ENCODE data around the gene TRPC4AP.

Gene TRPC4AP

DNA sequence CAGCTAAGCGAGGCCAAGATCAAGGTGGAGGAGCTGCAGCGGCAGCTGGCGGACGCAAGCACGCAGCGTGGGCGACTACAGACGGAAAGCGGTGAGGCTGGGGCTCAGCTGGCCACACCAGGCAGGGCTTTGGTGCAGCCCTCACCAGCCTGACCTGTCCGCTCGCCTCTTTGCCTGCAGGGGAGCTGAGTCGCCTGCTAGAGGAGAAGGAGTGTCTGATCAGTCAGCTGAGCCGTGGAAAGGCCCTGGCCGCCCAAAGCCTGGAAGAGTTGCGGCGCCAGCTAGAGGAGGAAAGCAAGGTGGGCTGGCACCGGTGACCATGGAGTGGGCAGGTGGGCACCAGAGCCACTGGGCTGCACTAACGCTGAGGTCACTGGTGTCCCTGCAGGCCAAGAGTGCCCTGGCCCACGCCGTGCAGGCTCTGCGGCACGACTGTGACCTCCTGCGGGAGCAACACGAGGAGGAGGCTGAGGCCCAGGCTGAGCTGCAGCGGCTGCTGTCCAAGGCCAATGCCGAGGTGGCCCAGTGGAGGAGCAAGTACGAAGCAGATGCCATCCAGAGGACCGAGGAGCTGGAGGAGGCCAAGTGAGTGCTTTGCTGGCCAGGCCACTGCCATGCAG, 94.2 kb downstream of the TRPC4AP start:
- no peak for DNase-seq

DNA sequence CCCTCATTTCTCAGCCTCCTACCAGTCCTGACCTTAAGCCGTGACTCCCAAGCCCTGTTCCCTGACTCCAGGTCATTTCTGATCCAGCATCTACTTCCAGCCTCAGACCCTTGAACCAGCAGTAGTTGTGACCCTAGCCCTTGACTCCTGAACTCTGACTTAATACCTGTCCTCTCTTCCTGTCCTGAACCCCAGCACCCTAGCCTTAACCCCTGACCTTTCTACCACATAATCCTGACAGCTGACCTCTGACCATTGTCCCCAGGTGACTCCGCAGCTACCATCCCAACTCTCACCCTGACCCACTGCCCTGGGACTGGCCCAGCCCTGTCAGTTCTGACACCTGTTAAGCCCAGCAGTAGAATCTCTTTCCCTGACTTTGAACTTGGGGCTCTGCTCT, 94.8 kb downstream of the TRPC4AP start:
- no peak for DNase-seq

DNA sequence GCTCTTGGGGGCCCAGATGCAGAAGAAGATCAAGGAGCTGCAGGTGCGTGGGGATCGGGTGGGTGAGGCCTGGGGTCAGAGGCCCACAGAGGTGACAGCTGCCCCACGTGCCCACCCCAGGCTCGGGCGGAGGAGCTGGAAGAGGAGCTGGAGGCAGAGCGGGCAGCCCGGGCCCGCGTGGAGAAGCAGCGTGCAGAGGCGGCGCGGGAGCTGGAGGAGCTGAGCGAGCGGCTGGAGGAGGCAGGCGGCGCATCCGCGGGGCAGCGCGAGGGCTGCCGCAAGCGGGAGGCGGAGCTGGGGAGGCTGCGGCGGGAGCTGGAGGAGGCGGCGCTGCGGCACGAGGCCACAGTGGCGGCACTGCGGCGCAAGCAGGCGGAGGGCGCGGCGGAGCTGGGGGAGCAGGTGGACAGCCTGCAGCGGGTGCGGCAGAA, 95.5 kb downstream of the TRPC4AP start:
- DNase-seq = no peak

DNA sequence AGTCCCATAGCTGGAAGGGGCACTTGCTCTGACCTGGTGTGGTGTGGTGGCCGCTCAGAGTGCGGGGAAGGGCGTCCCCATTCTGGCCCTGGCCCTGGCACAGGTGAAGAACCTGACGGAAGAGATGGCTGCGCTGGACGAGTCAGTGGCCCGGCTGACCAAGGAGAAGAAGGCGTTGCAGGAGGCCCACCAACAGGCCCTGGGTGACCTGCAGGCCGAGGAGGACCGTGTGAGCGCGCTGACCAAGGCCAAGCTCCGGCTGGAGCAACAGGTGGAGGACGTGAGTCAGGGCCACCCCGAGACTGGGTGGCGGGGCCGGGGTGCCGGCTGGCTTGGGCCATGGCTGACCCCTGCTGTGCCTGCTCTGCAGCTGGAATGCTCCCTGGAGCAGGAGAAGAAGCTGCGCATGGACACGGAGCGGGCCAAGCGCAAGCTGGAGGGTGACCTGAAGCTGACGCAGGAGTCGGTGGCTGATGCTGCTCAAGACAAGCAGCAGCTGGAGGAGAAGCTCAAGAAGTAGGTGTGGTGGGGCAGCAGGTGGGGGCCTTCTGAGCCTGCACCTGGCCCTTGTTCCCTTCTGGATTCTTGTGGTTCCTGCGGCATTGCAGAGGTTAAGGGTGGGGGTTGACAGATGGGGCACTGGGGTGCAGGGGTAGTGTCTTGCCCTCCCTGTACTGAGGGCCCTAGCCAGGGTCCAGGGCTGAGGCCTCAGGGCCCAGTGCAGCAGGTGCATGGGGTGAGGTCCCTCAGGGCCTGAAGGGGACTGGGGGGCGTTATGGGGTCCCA, 96.2 kb downstream of the TRPC4AP start:
- no peak for DNase-seq

DNA sequence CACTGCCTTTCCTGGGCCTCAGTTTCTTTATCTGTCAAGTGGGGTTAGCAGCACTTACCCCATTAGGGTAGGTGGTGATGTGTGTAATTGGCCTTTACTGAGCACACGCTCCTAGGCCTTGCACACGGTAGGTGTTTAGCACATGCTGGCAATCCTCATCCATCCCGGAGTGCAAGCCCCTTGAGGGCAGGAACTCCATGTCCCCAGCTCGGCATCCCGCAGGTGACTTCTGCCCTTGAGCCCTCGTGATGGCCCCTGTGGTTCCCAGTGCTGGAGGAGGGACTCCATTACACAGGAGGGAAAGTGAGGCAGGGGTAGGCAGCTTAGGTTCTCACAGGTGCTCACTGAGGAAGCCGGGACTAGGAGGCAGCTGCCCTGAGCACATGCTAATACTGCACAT, 96.9 kb downstream of the TRPC4AP start:
- DNase-seq = no peak

DNA sequence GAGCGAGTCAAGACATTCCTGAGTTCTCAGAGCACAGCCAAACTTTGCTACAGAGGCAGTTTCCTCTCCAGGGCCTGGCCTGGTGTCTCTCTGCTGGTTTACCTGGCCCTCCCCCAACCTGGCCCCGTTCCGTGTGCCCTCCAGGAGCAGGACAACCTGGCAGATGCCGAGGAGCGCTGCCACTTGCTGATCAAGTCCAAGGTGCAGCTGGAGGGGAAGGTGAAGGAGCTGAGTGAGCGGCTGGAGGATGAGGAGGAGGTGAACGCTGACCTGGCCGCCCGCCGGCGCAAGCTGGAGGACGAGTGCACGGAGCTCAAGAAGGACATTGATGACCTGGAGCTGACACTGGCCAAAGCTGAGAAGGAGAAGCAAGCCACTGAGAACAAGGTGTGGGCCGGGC, 97.4 kb downstream of the TRPC4AP start:
- no peak for DNase-seq

DNA sequence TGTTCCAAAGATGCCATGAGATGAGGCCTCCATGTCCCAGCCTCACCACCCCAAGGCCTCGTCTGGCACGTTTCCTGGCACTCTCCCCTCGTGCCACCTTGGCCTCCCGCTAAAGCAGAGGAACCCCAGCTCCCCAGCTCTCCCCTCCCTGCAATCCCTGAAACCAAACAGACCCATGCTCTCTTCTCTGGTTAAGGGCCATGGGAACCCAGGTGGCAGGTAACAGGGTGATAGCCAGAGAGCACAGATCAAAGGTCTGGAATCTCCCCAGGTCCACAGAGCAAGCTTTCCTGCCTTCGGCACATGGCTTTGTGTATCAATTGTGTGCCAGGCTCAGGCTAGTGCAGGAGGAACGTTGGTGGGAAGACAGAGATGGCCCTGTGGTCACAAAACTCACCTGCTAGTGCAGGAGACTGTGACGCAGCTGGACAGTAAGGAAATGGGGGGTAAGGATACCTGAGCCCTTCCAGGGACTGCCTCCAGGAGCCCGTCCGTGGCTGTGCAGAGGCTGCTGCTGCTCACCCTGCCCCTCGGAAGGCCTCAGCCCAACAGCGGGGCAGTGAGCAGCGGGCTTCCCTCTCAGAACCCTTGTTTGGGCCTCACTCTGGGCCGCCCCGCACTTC, 98.0 kb downstream of the TRPC4AP start:
- DNase-seq = no peak

DNA sequence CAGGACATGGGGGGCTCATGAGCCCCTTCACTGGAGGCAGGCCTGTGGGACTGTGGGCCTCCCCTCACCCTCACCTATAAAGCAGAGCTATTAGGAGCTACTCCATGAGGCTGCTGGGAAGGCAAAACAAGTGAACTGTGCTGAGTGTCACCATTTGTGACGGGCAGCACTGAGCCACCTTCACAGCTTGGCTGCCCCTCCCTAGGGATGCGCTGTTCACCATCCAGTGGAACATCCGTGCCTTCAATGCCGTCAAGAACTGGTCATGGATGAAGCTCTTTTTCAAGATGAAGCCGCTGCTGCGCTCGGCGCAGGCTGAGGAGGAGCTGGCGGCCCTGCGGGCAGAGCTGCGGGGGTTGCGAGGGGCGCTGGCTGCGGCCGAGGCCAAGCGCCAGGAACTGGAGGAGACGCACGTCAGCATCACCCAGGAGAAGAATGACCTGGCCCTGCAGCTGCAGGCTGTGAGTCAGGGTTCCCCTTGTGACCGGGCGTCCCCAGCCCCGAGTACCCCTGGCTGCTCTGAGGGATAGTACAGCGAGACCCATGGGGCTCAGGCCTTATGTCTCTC, 98.6 kb downstream of the TRPC4AP start:
- no peak for DNase-seq

DNA sequence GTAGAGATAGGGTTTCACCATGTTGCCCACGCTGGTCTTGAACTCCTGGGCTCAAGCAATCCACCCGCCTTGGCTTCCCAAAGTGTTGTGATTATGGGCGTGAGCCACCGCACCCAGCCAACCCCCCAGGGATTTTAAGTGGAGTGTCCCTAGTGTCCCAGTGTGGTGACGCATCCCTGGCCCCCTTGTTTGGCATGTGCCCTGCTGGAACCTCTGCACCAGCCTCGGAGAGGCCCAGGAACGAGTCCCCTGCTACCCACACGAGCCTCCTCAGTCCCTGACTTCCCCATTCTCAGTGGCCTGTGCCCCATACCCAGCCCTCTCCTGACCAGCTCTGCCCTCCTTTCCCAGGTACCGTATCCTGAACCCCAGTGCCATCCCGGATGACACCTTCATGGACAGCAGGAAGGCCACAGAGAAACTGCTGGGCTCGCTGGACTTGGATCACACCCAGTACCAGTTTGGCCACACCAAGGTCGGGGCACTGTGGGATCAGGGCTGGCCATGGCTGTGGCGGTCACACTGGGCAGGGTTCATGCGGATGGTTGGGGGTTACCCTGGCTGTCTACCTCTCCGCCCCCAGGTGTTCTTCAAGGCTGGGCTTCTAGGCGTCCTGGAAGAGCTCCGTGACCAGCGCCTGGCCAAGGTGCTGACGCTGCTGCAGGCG, 99.7 kb downstream of the TRPC4AP start:
- DNase-seq = no peak

DNA sequence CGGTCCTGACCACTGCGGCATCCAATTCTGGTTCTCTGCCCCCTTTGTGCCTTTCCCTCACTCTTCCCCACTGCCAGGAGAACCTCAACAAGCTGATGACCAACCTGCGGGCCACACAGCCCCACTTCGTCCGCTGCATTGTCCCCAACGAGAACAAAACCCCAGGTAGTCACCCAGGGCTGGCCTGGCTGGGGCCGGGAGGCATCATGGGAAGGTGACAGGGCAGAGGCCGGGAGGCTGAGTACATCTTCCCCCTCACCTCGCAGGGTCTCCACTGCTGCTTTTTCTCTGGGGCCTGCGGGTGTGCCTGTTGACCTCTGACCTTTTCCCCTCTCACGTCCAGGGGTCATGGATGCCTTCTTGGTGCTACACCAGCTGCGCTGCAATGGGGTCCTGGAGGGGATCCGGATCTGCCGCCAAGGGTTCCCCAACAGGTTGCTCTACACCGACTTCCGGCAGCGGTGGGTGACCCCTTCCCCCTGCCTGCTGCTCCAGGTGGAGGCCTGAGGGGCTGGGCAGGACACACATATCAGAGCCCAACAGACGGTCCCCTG, 101.9 kb downstream of the TRPC4AP start:
- no peak for DNase-seq

DNA sequence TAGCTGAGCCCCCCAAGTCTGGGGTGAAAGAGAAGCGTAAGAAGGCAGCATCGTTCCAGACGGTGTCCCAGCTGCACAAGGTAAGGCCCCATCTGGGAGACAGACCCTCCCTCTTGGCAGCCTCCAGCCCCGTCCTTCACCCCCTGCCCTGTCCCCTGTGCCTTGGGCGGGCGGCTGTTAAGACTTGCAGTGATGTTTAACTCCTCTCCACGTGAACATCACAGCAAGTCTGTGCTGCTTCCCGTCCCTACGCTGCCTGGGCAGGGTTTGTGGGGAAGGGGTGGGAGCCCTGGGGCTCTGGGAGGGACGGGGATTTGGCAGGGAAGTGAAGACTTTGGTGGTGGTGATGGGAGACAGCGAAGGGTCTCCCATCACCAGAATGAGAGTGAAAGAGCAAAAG, 102.4 kb downstream of the TRPC4AP start:
- no peak for DNase-seq

DNA sequence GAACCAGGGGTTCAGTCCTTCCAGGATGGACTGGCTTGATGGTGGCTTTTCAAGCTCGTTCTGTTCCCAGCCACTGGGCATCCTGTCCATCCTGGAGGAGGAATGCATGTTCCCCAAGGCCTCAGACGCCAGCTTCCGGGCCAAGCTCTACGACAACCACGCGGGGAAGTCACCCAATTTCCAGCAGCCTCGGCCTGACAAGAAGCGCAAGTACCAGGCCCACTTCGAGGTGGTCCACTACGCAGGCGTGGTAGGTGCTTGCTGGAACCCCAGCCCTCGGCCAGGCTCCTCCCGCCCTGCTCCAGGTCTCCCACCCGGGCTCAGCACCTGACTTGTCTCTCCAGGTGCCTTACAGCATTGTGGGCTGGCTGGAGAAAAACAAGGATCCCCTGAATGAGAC, 102.9 kb downstream of the TRPC4AP start:
- no peak for DNase-seq

DNA sequence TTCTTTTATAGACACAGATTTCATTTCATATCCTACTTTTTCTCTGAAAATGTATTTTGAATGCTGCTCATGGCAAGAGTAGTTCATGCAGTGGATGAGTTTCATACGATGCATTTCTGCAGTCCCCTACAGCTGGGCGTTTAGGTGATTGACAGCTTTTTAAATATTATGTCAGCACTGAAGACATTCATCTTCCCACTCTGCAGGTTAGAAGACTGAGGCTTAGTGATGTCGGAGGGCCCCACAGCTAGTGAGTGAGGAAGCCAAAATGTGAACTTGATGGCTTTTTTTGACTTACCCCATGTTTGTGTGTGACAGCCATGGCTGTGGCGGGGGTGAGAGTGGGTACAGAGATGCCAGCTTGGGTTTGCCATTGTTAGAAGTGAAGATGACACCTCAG, 103.5 kb downstream of the TRPC4AP start:
- DNase-seq = no peak

DNA sequence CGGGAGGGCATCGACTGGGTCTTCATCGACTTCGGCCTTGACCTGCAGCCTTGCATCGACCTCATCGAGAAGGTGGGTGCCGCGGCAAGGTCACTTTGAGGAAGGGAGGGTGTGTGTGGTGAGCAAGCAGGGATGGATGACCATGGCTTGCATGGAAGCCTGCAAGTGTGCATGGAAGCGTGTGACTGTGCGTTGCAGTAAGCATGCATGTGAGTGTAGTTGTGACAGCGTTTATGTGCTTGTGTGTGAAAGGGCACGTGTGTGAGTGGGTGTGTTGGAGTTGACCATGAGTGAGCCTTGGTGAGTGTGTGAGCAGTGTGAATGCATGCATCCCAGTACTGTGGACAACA, 104.4 kb downstream of the TRPC4AP start:
- DNase-seq = no peak

DNA sequence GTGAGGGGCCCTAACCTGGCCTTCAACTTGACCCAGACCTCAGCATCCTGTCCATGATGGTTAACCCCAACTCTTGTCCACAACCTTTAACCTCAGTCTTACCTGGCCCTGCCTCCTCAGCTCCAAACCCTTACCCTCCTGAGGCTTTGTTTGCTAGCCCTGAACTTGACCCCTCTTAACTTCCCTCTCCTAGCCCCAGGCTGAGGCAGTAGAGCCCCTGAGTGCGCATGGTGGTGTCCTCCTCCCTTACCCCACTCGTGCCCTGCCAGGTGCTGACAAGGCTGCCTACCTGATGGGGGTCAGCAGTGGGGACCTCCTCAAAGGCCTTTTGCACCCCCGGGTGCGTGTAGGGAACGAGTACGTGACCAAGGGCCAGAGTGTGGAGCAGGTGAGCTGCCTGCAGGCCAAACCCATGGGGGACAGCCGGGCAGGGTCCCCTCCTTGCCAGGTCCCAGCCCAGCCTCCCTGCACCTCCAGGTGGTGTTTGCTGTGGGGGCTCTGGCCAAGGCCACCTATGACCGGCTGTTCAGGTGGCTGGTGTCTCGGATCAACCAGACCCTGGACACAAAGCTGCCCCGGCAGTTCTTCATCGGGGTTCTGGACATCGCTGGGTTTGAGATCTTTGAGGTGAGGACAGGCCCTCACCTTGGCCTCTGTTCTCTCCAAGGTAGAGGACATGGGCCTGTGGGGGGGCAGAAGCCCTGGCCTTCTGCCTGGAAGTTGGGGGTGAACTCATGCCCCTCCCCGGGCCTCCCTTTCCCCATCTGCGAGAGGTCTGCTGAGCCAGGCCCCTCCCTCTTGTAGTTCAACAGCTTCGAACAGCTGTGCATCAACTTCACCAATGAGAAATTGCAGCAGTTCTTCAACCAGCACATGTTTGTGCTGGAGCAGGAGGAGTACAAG, 105.1 kb downstream of the TRPC4AP start:
- no peak for DNase-seq

DNA sequence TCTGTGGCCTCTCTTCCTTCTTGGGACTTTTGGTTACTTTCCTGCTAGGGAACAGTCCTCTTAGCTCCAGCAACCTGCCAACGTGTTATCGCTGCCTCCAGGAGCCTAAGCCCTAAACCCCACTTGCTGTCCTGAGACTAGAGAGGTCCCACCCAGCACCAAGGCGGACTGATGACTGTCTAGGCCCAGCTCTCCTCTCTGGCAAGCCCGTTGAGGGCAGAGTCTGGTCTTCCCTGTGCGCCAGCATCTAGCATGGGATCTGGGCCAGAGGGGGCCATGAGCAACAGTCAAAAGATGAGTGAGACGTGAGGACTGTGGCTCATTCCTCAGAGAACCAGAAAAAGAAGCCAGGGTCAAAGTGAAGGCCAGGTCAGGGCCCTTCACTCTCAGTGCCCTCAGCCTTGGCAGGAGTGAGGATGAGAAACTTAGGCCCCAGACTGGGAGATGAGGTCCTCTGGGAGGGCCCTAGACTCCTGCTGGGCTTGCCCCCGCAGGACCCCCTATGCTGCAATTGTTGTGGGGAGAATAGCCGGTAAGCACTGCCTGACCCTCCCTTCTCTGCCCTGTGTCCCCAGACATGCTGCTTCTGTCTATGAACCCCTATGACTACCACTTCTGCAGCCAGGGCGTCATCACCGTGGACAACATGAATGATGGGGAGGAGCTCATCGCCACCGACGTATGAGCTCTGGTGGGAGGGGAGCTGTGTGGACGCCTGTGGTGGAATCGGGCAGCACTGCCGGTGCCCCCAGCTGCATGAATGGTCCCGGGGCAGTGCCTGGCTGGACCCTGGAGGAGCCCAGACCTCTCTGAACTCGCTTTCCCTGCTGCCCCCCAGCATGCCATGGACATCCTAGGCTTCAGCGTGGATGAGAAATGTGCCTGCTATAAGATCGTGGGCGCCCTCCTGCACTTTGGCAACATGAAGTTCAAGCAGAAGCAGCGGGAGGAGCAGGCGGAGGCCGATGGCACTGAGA, 106.0 kb downstream of the TRPC4AP start:
- no peak for DNase-seq

DNA sequence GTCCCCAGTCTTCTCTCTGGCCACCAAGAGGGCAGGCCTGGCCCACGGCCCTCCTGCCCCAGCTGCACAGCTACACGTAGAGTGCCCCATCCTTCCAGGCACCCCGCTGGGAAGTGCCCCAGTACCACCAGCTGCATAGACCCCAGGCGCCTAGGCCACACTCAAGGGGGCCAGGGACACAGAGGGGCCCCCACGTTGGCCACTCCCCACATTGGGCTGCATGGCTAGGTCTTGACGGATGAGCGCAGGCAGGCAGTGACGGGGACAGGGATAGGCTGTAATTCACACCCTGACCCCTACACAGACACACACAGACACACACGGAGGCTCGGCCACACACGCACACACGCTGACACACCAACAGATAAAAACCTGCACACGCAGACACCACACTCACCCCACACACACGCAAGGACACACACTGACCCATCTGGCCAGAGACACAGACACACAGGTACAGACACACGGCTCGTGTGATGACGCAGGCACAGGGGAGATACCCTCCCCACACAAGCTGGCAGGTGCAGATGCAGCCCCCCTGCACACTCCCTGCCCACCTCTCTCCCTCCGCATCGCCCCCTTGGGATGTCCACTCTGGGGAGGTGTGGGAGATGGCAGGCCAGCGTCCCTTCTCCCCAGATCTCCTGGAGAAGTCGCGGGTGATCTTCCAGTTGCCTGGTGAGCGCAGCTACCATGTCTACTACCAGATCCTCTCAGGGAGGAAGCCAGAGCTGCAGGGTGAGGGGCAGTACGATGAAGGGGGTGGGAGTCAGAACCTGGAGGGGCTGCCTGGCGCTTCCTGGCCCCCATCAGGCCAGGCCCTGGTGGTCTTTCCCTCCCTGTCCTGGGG, 106.9 kb downstream of the TRPC4AP start:
- no peak for DNase-seq

DNA sequence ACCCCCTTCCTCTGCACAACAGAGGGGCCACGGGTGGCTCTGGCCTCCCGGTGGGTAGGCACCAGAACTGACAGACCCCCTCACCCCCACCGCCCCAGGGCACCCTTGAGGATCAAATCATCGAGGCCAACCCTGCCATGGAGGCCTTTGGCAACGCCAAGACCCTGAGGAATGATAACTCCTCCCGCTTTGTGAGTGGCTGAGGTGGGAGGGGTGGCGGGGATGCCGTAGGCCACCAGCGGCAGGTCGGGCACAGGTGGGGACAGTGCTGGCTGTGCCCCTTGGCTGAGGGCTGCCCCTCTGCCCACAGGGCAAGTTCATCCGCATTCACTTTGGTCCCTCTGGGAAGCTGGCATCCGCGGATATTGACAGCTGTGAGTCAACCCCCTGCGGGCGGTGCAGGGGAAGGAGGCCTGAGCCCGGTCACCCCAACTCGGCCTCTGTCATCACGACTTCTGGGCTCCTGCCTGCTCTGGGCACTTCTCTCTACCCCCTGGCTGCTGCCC, 107.8 kb downstream of the TRPC4AP start:
- no peak for DNase-seq

DNA sequence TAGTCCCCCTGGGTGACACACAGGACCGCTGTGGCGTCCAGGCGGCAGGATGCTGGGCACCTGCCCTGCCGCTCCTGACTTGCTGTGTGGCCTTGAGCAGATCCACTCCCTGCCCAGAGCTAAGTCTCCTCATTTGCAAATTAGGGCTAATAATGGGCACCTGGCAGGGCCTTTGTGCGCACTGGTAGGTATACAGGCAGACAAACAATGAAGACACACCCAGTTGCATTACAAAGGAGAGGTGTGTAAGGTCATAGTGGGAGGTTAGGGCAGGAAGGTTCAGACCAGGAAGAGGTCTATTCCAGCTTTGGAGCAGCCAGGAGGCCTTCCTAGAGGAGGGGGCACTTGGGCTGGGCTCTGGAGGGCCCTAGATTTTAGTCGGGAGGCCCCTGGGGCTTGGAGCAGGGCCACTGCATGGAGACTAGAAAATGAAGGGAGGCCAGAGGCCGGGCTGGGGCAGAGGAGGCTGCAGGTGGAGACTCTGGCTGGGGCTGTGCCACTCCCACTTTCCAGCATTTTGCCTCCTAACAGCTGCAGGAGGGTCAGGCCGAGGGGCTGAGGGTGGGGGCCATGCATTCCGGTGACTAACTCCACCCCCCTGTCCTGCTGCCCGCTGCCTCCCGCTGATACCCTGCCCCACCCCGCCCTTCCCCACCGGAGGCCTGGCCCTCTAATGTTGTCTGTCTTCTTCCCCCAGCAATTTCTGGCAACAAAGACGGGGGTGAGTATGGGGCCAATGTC, 108.4 kb downstream of the TRPC4AP start:
- DNase-seq = no peak

Measured in KG1 (cell line).